ENCODE results near the gene TAS2R8. TPM values are rescaled to one million over a fixed set of nuclear protein-coding genes. Genes with fewer than 3 reads are reported as not detected.
"Not testable (repeated sequence)": the region's sequence is repeated elsewhere in the genome, so short reads cannot be mapped to it uniquely, and the experiment has no call there.

The TAS2R8 gene
- total RNA-seq, 1 donor from 2014 or later = 0.18 TPM

DNA sequence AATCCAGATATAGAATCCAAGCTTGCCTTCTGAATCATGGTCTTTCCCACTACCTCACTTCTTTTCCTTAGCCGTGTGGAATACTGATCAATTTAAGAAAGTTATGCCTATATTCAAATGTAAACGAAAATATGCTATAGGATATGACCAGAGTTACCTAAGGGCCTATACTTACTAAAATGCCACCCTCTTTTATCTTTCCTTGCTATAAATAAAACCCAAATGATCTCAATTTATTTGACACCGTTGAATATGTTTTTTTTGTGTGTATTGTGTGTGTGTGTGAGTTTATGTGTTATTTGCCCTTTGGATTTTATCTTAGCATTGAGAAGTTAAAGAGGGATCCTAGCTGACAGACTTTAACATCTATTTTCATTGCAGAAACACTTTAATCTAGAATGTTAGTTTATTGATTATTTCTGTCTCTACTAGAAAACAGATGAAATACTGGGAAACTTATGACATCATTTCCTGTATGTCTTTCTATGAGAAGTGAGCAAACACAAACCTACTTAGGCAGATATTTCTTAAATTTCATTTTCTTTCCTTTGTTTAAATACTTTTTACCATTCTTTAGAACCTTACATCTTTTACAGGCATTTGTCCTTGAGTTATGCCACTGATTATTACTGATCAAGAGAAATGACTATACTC is 4.9 kb upstream of the TAS2R8 start:
- H3K4me3 Mint-ChIP-seq = no peak overlapping the region
- H3K9me3 Mint-ChIP-seq = peaks cover 4% of the 10 kb centered on the region
- no peak overlapping the region for H3K27ac Mint-ChIP-seq
- TF ChIP-seq, protein P1, sequence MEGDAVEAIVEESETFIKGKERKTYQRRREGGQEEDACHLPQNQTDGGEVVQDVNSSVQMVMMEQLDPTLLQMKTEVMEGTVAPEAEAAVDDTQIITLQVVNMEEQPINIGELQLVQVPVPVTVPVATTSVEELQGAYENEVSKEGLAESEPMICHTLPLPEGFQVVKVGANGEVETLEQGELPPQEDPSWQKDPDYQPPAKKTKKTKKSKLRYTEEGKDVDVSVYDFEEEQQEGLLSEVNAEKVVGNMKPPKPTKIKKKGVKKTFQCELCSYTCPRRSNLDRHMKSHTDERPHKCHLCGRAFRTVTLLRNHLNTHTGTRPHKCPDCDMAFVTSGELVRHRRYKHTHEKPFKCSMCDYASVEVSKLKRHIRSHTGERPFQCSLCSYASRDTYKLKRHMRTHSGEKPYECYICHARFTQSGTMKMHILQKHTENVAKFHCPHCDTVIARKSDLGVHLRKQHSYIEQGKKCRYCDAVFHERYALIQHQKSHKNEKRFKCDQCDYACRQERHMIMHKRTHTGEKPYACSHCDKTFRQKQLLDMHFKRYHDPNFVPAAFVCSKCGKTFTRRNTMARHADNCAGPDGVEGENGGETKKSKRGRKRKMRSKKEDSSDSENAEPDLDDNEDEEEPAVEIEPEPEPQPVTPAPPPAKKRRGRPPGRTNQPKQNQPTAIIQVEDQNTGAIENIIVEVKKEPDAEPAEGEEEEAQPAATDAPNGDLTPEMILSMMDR (IDR thresholded peaks at IDR 0.05; ENCODE audit: unreplicated experiment) = no peak
- no peaks in the 10 kb centered on the region for H3K4me1 Mint-ChIP-seq
- DNase-seq (ENCODE audit: low spot score in 2 of 2, unreplicated experiment in 2 of 2) = no peak
- peaks cover 3% of the 10 kb centered on the region for H3K27me3 Mint-ChIP-seq (ENCODE audit: low read depth)
- H3K36me3 Mint-ChIP-seq = no peaks in the 10 kb centered on the region

DNA sequence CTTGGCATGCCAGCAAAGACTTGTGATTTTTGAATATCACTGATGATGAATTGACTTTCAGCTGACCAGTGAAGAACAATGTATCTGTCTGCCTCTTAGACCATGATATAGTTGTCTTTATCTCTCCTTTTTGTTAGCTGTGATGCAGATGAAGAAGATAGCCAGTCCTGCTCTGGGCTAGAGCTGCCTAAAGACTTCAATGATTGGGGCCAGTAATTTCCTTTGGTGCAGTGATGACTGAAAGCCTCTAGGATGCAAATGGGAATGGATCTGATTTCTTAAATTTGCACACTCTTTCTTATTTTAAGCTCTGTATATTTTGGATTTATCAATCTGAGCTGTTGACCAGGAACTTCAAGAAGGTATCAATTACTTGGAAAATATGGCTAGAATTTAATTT is 3.0 kb upstream of the TAS2R8 start, which contains the start of gene TAS2R9:
TSS of gene TAS2R9 (minus strand) at position 101 of the 400 bp plus-strand sequence. CDS start at position 8, 93 bp downstream.
- Mint-ChIP-seq H3K4me3 (no peak within 1 kb of the TSS), H3K4me1 (no peaks in the 10 kb centered on the region)
- no peak for DNase-seq (ENCODE audit: low spot score in 2 of 2, unreplicated experiment in 2 of 2)

DNA sequence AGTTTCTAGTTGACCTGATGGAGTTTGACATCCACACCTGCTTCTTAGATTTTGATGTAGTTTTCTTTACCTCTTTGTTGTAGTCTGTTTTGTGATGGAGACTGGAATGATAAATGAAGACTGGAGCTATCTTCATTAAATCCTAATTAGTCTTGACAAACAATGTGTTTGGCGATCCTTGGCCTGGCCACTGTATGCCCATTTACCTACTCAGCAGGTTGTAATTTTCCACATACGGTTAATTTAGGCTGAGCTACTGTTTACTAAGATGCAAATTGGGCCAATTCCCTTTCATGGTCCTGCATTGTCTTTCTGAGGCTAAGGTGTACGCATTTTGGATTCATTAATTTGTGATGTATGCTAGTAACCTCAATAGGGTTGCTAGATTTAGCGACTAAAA is 4.5 kb downstream of the TAS2R8 start, which contains the start of gene TAS2R7:
TSS of gene TAS2R7 (minus strand) at position 41 of the 400 bp plus-strand sequence. CDS start 57 bp downstream, outside the sequence.
- Mint-ChIP-seq H3K9me3 (no peaks in the 10 kb centered on the region), H3K4me1 (no peaks in the 10 kb centered on the region), H3K27ac (no peak within 1 kb of the TSS), H3K27me3 (ENCODE audit: low read depth) (peaks cover 8% of the 10 kb centered on the region), H3K4me3 (no peak within 1 kb of the TSS), H3K36me3 (no peaks in the 10 kb centered on the region)
- DNase-seq (ENCODE audit: low spot score in 2 of 2, unreplicated experiment in 2 of 2) = no peak
- TF ChIP-seq, protein P1 (IDR thresholded peaks at IDR 0.05; ENCODE audit: unreplicated experiment) = no peak

More for the DNA sequence above, 3.0 kb upstream of the TAS2R8 start, which contains the start of gene TAS2R9:
- no peak within 1 kb of the TSS for H3K27ac Mint-ChIP-seq
- H3K36me3 Mint-ChIP-seq = no peaks in the 10 kb centered on the region
- H3K9me3 Mint-ChIP-seq = no peaks in the 10 kb centered on the region
- TF ChIP-seq, protein P1 (IDR thresholded peaks at IDR 0.05; ENCODE audit: unreplicated experiment) = no peak
- peaks cover 3% of the 10 kb centered on the region for H3K27me3 Mint-ChIP-seq (ENCODE audit: low read depth)

DNA sequence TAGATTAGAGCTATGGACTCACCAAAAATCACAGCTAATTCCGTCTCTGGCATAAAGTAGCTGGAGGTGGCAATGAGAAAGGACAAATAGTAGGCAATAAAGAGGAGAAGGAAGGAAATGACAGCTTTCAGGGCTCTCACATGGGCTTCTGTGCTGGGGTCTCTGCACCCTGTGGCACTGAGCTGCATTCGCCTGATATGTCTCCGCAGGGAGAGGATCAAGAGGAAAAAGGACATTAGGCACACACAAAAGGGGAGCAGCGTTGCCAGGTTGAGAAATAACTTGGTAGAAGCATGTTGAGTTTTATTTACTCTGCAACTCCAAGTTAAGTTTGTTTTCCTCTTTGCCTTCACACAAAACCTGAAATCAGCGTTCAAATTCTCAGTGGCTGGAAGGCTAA is 5.3 kb downstream of the TAS2R8 start:
- H3K4me3 Mint-ChIP-seq = no peak overlapping the region
- H3K27me3 Mint-ChIP-seq (ENCODE audit: low read depth) = peaks cover 8% of the 10 kb centered on the region
- no peaks in the 10 kb centered on the region for H3K9me3 Mint-ChIP-seq
- TF ChIP-seq, protein P1 (IDR thresholded peaks at IDR 0.05; ENCODE audit: unreplicated experiment) = no peak
- no peak overlapping the region for H3K27ac Mint-ChIP-seq
- H3K36me3 Mint-ChIP-seq = no peaks in the 10 kb centered on the region
- no peaks in the 10 kb centered on the region for H3K4me1 Mint-ChIP-seq
- no peak for DNase-seq (ENCODE audit: low spot score in 2 of 2, unreplicated experiment in 2 of 2)

DNA sequence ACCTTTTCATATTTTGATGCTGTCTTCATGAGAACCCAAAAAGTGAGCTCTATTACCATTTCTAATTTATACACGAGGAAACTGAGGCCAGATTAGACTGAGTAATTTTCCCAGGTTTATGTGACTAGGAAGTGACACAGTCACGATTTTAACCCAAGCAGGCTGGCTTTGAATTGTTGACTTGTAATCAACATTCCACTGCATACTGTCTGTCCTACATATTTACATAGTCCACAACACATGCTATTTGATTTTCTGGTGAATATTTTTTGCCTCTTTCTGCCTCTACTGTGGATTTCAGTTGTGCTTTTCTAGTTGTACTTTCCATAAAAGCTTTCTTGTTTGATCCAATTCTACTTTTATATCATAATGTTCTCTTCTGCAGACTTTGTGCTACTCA is 12.9 kb downstream of the TAS2R8 start:
- TF ChIP-seq, protein P1 (IDR thresholded peaks at IDR 0.05; ENCODE audit: unreplicated experiment) = no peak
- Mint-ChIP-seq H3K27ac (no peak overlapping the region), H3K4me3 (no peak overlapping the region), H3K9me3 (peaks cover 3% of the 10 kb centered on the region), H3K4me1 (no peaks in the 10 kb centered on the region), H3K36me3 (no peaks in the 10 kb centered on the region), H3K27me3 (ENCODE audit: low read depth) (no peaks in the 10 kb centered on the region)
- no peak for DNase-seq (ENCODE audit: low spot score in 2 of 2, unreplicated experiment in 2 of 2)

DNA sequence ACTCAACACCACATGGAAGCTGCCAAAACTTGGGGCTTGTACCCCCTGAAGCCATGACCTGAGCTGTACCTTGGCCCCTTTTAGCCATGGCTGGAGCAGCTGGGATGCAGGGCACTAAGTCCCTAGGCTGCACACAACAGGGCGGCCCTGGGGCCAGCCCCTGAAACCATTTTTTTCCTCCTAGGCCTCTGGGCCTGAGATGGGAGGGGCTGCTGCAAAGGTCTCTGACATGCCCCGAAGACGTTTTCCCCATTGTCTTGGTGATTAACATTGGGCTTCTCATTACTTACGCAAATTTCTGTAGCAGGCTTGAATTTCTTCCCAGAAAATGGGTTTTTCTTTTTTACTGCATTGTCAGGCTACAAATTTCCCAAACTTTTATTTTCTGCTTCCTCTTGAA is 15.3 kb downstream of the TAS2R8 start:
- H3K36me3 Mint-ChIP-seq; H3K27me3 Mint-ChIP-seq (ENCODE audit: low read depth); H3K9me3 Mint-ChIP-seq; H3K4me1 Mint-ChIP-seq; DNase-seq (ENCODE audit: low spot score in 2 of 2, unreplicated experiment in 2 of 2); H3K4me3 Mint-ChIP-seq; H3K27ac Mint-ChIP-seq: not testable (repeated sequence)
